NCI-H774 (cell line): ENCODE results near the gene TRAF3IP1.
A peak's percentile ranks its signal among the peaks of the same experiment; 100 is the strongest.
"Not testable (repeated sequence)": the region's sequence is repeated elsewhere in the genome, so short reads cannot be mapped to it uniquely, and the experiment has no call there.

Experiments
- DNase-seq: peaks from one replicate; lab custom pipeline; 2025; lab: John Stamatoyannopoulos, UW

Gene TRAF3IP1

GRCh38 chr2:238381341-238382115, 61.2 kb downstream of the TRAF3IP1 start:
- DNase-seq: no peak

GRCh38 chr2:238382381-238382781, 62.1 kb downstream of the TRAF3IP1 start:
- no peak for DNase-seq

GRCh38 chr2:238383135-238383534, 62.8 kb downstream of the TRAF3IP1 start:
- DNase-seq: no peak

GRCh38 chr2:238383743-238384380, 63.5 kb downstream of the TRAF3IP1 start:
- no peak for DNase-seq

GRCh38 chr2:238387332-238387731, 67.0 kb downstream of the TRAF3IP1 start:
- DNase-seq: no peak

GRCh38 chr2:238388794-238389193, 68.5 kb downstream of the TRAF3IP1 start:
- DNase-seq: no peak

GRCh38 chr2:238389988-238390589, 69.8 kb downstream of the TRAF3IP1 start:
- peak; percentile 87 for DNase-seq

- DNase-seq: no peak
Observed at GRCh38 chr2:238391042-238391689, 70.8 kb downstream of the TRAF3IP1 start.

GRCh38 chr2:238396663-238397062, 76.3 kb downstream of the TRAF3IP1 start:
- DNase-seq: no peak

- no peak for DNase-seq
Observed at GRCh38 chr2:238397356-238397755, 77.0 kb downstream of the TRAF3IP1 start.

GRCh38 chr2:238398577-238398976, 78.3 kb downstream of the TRAF3IP1 start:
- DNase-seq: no peak

- DNase-seq: no peak
Observed at GRCh38 chr2:238399094-238399493, 78.8 kb downstream of the TRAF3IP1 start.

GRCh38 chr2:238401551-238401950, 81.2 kb downstream of the TRAF3IP1 start:
- no peak for DNase-seq

- DNase-seq: peak; percentile 68
Observed at GRCh38 chr2:238403632-238404405, 83.5 kb downstream of the TRAF3IP1 start.

GRCh38 chr2:238404406-238405216, 84.3 kb downstream of the TRAF3IP1 start:
- peak; percentile 28 for DNase-seq

- not testable (repeated sequence) for DNase-seq
Observed at GRCh38 chr2:238405217-238405555, 84.9 kb downstream of the TRAF3IP1 start.

GRCh38 chr2:238406221-238406997, 86.1 kb downstream of the TRAF3IP1 start:
- DNase-seq: no peak

- DNase-seq: no peak
Observed at GRCh38 chr2:238406998-238407285, 86.6 kb downstream of the TRAF3IP1 start.

- no peak for DNase-seq
Observed at GRCh38 chr2:238407566-238407965, 87.2 kb downstream of the TRAF3IP1 start.

- DNase-seq: no peak
Observed at GRCh38 chr2:238408615-238409340, 88.5 kb downstream of the TRAF3IP1 start.
